WTC11 (cell line): ENCODE measurements around the gene RGS7. TPM values are rescaled to one million over a fixed set of nuclear protein-coding genes. Genes with fewer than 3 reads are reported as not detected.

Experiments
- ATAC-seq: fragments of 200-7000 bp; cut with Tn5 transposase; 2 replicates; pipeline ENCODE4 v1.10.0; 2021; ENCODE audit warnings: mild to moderate bottlenecking, moderate library complexity
- CTCF ChIA-PET: fragments of 300-600 bp; sonication (Branson Sonifier 250); formaldehyde crosslinking; loops from one replicate; lab custom pipeline; 2021; ENCODE audit warnings: antibody characterized with exemption; lab: Charles Lee
- POLR2A ChIA-PET: fragments of 350-600 bp; sonication (Branson Sonifier 250); formaldehyde crosslinking; loops from one replicate; lab custom pipeline; 2021; ENCODE audit warnings: antibody characterized with exemption; lab: Charles Lee
- DNase-seq: peaks from one replicate; pipeline ENCODE4 v3.0.0; 2021; ENCODE audit warnings: low spot score
- H3K27ac Mint-ChIP-seq: 2 replicates; pipeline ENCODE4 v1.8.0; 2021; ENCODE audit warnings: mixed read lengths
- H3K27me3 Mint-ChIP-seq: 2 replicates; pipeline ENCODE4 v1.8.0; 2021; ENCODE audit warnings: low read depth, mild to moderate bottlenecking, moderate library complexity, mixed read lengths
- H3K36me3 Mint-ChIP-seq: 2 replicates; pipeline ENCODE4 v1.8.0; 2021; ENCODE audit warnings: mixed read lengths
- H3K4me1 Mint-ChIP-seq: 2 replicates; pipeline ENCODE4 v1.8.0; 2022; ENCODE audit warnings: mixed read lengths
- H3K4me3 Mint-ChIP-seq: 2 replicates; pipeline ENCODE4 v1.8.0; 2021; ENCODE audit warnings: mild to moderate bottlenecking, moderate library complexity, mixed read lengths
- H3K9me3 Mint-ChIP-seq: 2 replicates; pipeline ENCODE4 v1.8.0; 2021; ENCODE audit warnings: mixed read lengths
- ATF1 ChIP-seq: sonication (generic); formaldehyde crosslinking; IDR thresholded peaks from 2 replicates; pipeline ENCODE4 v1.8.1; 2023; ENCODE audit warnings: mild to moderate bottlenecking, moderate library complexity, missing genetic modification reagents
- CREB1 ChIP-seq: sonication (generic); formaldehyde crosslinking; IDR thresholded peaks from 2 replicates; pipeline ENCODE4 v1.8.0; 2023; ENCODE audit warnings: mild to moderate bottlenecking, missing genetic modification reagents
- ESRRA ChIP-seq: sonication (generic); formaldehyde crosslinking; IDR thresholded peaks from 2 replicates; pipeline ENCODE4 v1.8.1; 2022; ENCODE audit warnings: mild to moderate bottlenecking, missing genetic modification reagents, borderline replicate concordance
- FOXP1 ChIP-seq: sonication (generic); formaldehyde crosslinking; IDR thresholded peaks from 2 replicates; pipeline ENCODE4 v1.8.0; 2022; ENCODE audit warnings: missing genetic modification reagents, mild to moderate bottlenecking, moderate library complexity, borderline replicate concordance
- GTF2I ChIP-seq: fragments of 250-450 bp; sonication (Bioruptor Pico); conservative IDR thresholded peaks from 2 replicates; pipeline ENCODE4 v1.4.0; 2021; ENCODE audit warnings: mild to moderate bottlenecking
- JUN ChIP-seq: sonication (generic); formaldehyde crosslinking; IDR thresholded peaks from 2 replicates; pipeline ENCODE4 v1.8.0; 2023; ENCODE audit warnings: mild to moderate bottlenecking, missing genetic modification reagents
- NFATC4 ChIP-seq: fragments of 250-450 bp; sonication (Bioruptor Pico); IDR thresholded peaks from 2 replicates; pipeline ENCODE4 v1.9.0; 2021; ENCODE audit warnings: mild to moderate bottlenecking
- NR3C1 ChIP-seq: sonication (generic); formaldehyde crosslinking; conservative IDR thresholded peaks from 2 replicates; pipeline ENCODE4 v1.8.1; 2023; ENCODE audit warnings: low read depth, mild to moderate bottlenecking, missing genetic modification reagents
- PRRX2 ChIP-seq: fragments of 250-450 bp; sonication (Bioruptor Pico); IDR thresholded peaks from 2 replicates; pipeline ENCODE4 v1.8.0; 2021; ENCODE audit warnings: mild to moderate bottlenecking
- SMAD3 ChIP-seq: sonication (generic); formaldehyde crosslinking; IDR thresholded peaks from 2 replicates; pipeline ENCODE4 v1.8.0; 2022; ENCODE audit warnings: missing genetic modification reagents, mild to moderate bottlenecking, borderline replicate concordance
- SOX15 ChIP-seq: fragments of 250-450 bp; sonication (Bioruptor Pico); IDR thresholded peaks from 2 replicates; pipeline ENCODE4 v1.9.0; 2021; ENCODE audit warnings: mild to moderate bottlenecking
- TEAD4 ChIP-seq: sonication (generic); formaldehyde crosslinking; IDR thresholded peaks from 2 replicates; pipeline ENCODE4 v1.8.0; 2022; ENCODE audit warnings: mild to moderate bottlenecking, missing genetic modification reagents
- ZBTB21 ChIP-seq: sonication (generic); formaldehyde crosslinking; IDR thresholded peaks from 2 replicates; pipeline ENCODE4 v1.8.1; 2023; ENCODE audit warnings: mild to moderate bottlenecking, missing genetic modification reagents, borderline replicate concordance
- ZNF396 ChIP-seq: fragments of 250-450 bp; sonication (Bioruptor Pico); IDR thresholded peaks from 2 replicates; pipeline ENCODE4 v1.8.0; 2021; ENCODE audit warnings: mild to moderate bottlenecking, moderate library complexity, borderline replicate concordance
- ZNF416 ChIP-seq: fragments of 250-450 bp; sonication (Bioruptor Pico); IDR thresholded peaks from 2 replicates; pipeline ENCODE4 v1.9.0; 2021; ENCODE audit warnings: mild to moderate bottlenecking, inconsistent platforms
- total RNA-seq: library from RNA; stranded (reverse); gene quantifications from 3 replicates; pipeline ENCODE4 v1.2.3, GENCODE V29; 2021
- TF ChIP-seq, protein P1 (sequence below): sonication (generic); formaldehyde crosslinking; IDR thresholded peaks from 2 replicates; pipeline ENCODE4 v1.8.1; 2022; ENCODE audit warnings: missing genetic modification reagents, borderline replicate concordance
- TF ChIP-seq, protein P2 (sequence below): sonication (generic); formaldehyde crosslinking; IDR thresholded peaks from 2 replicates; pipeline ENCODE4 v1.8.0; 2022; ENCODE audit warnings: mild to moderate bottlenecking, missing genetic modification reagents
- TF ChIP-seq, protein P3 (sequence below): sonication (generic); formaldehyde crosslinking; IDR thresholded peaks from 2 replicates; pipeline ENCODE4 v1.8.0; 2022; ENCODE audit warnings: mild to moderate bottlenecking, missing genetic modification reagents
- TF ChIP-seq, protein P4 (sequence below): fragments of 250-450 bp; sonication (Bioruptor Pico); IDR thresholded peaks from 2 replicates; pipeline ENCODE4 v2.1.2; 2022; ENCODE audit warnings: mild to moderate bottlenecking, moderate library complexity
- TF ChIP-seq, protein P5 (sequence below): fragments of 250-450 bp; sonication (Bioruptor Pico); IDR thresholded peaks from 2 replicates; pipeline ENCODE4 v1.9.0; 2021; ENCODE audit warnings: mild to moderate bottlenecking
- TF ChIP-seq, protein P6 (sequence below): fragments of 250-450 bp; sonication (Bioruptor Pico); IDR thresholded peaks from 2 replicates; pipeline ENCODE4 v1.9.0; 2021; ENCODE audit warnings: moderate library complexity, mild to moderate bottlenecking, inconsistent platforms, borderline replicate concordance
- TF ChIP-seq, protein P7 (sequence below): sonication (generic); formaldehyde crosslinking; IDR thresholded peaks from 2 replicates; pipeline ENCODE4 v1.8.1; 2023; ENCODE audit warnings: mild to moderate bottlenecking, missing genetic modification reagents, borderline replicate concordance

The RGS7 gene
- total RNA-seq, 1 experiment from 2014 or later, result 1.2 TPM

DNA sequence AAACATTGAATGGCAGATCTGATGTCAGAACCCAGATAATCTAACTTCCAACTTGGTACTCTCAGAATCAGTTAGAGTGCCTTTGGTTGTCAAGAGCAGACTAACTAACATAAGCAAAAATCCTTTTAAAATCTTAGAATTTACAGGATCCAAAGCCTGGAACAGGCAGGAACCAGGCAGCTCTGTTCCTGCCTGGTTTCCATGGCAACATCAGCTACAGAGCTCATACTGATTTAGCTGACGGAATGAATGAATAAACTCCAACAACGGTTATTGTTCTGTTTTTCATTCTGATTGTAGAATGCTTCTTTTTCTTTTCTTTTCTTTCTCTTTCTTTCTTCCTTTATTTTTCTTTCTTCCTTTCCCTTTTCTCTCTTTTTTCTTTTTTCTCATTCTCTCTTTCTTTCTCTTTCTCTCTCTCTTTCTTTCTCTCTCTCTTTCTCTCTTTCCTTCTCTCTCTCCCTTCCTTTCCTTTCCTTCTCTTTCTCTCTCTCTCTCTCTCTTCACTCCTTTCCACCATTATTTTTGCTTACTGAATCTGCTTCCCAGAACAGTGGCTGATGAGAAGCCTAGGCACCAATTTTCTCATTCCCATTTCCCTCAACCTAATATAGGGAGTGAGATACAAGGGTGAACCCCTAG lies 121.6 kb downstream of the RGS7 start:
- H3K27ac Mint-ChIP-seq, result no peak overlapping the region
- TF ChIP-seq, protein P1, sequence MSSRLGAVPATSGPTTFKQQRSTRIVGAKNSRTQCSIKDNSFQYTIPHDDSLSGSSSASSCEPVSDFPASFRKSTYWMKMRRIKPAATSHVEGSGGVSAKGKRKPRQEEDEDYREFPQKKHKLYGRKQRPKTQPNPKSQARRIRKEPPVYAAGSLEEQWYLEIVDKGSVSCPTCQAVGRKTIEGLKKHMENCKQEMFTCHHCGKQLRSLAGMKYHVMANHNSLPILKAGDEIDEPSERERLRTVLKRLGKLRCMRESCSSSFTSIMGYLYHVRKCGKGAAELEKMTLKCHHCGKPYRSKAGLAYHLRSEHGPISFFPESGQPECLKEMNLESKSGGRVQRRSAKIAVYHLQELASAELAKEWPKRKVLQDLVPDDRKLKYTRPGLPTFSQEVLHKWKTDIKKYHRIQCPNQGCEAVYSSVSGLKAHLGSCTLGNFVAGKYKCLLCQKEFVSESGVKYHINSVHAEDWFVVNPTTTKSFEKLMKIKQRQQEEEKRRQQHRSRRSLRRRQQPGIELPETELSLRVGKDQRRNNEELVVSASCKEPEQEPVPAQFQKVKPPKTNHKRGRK (CRISPR knock-in tag), result peak; percentile 61; the same call in 1 of the 2 replicates
- no peak for TF ChIP-seq GTF2I (CRISPR knock-in tag)
- POLR2A ChIA-PET, result no interaction called here
- H3K4me1 Mint-ChIP-seq, result peaks cover 8% of the 10 kb centered on the region
- H3K9me3 Mint-ChIP-seq, result no peaks in the 10 kb centered on the region
- no peak overlapping the region for H3K4me3 Mint-ChIP-seq
- peak; percentile 47; the same call in 1 of the 2 replicates for ATAC-seq
- H3K36me3 Mint-ChIP-seq, result no peaks in the 10 kb centered on the region
- no peak for DNase-seq
- H3K27me3 Mint-ChIP-seq, result no peaks in the 10 kb centered on the region
- CTCF ChIA-PET, result interaction anchor here (0.6 kb wide), 1 partner anchor 33 kb away, joined by 3 read pairs; no protein-coding TSS in a partner anchor

DNA sequence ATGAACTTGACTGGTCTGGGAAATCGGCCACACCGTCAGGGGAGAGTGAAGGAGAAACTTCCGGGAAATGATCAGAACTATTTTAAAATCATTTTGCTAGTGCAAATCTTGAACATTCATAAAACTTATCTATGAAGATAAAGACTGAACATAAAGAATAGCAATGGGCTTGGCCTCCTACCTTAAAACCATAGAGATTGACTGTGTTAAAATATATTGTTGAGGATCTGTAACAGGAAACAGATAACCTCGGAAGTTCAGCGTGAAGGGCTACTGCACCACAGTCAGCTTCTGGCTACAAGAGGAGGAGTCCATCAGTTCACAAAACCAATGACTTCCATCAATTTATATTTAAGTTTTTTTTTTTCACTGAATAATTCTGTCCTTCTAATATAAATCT lies 127.3 kb downstream of the RGS7 start:
- DNase-seq (no peak), ATAC-seq (no peak)
- no peak overlapping the region for H3K4me3 Mint-ChIP-seq
- no peaks in the 10 kb centered on the region for H3K36me3 Mint-ChIP-seq
- no peaks in the 10 kb centered on the region for H3K9me3 Mint-ChIP-seq
- no peaks in the 10 kb centered on the region for H3K27me3 Mint-ChIP-seq
- H3K27ac Mint-ChIP-seq, result no peak overlapping the region
- H3K4me1 Mint-ChIP-seq, result peaks cover 15% of the 10 kb centered on the region
- ChIA-PET POLR2A (no interaction called here), CTCF (interaction anchor here (1.6 kb wide), 1 partner anchor 342 kb away, joined by 5 read pairs; no protein-coding TSS in a partner anchor)
- TF ChIP-seq ZNF396 (CRISPR knock-in tag) (no peak), ATF1 (CRISPR knock-in tag) (no peak), ZNF416 (no peak), NR3C1 (CRISPR knock-in tag) (no peak), NFATC4 (CRISPR knock-in tag) (no peak), ESRRA (CRISPR knock-in tag) (no peak), ZBTB21 (no peak), TEAD4 (CRISPR knock-in tag) (no peak)
- TF ChIP-seq, protein P2, sequence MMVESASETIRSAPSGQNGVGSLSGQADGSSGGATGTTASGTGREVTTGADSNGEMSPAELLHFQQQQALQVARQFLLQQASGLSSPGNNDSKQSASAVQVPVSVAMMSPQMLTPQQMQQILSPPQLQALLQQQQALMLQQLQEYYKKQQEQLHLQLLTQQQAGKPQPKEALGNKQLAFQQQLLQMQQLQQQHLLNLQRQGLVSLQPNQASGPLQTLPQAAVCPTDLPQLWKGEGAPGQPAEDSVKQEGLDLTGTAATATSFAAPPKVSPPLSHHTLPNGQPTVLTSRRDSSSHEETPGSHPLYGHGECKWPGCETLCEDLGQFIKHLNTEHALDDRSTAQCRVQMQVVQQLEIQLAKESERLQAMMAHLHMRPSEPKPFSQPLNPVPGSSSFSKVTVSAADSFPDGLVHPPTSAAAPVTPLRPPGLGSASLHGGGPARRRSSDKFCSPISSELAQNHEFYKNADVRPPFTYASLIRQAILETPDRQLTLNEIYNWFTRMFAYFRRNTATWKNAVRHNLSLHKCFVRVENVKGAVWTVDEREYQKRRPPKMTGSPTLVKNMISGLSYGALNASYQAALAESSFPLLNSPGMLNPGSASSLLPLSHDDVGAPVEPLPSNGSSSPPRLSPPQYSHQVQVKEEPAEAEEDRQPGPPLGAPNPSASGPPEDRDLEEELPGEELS (CRISPR knock-in tag), result no peak
- TF ChIP-seq, protein P3, sequence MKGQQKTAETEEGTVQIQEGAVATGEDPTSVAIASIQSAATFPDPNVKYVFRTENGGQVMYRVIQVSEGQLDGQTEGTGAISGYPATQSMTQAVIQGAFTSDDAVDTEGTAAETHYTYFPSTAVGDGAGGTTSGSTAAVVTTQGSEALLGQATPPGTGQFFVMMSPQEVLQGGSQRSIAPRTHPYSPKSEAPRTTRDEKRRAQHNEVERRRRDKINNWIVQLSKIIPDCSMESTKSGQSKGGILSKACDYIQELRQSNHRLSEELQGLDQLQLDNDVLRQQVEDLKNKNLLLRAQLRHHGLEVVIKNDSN (CRISPR knock-in tag), result no peak
- TF ChIP-seq, protein P4, sequence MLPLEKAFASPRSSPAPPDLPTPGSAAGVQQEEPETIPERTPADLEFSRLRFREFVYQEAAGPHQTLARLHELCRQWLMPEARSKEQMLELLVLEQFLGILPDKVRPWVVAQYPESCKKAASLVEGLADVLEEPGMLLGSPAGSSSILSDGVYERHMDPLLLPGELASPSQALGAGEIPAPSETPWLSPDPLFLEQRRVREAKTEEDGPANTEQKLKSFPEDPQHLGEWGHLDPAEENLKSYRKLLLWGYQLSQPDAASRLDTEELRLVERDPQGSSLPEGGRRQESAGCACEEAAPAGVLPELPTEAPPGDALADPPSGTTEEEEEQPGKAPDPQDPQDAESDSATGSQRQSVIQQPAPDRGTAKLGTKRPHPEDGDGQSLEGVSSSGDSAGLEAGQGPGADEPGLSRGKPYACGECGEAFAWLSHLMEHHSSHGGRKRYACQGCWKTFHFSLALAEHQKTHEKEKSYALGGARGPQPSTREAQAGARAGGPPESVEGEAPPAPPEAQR (CRISPR knock-in tag), result no peak
- TF ChIP-seq, protein P5, sequence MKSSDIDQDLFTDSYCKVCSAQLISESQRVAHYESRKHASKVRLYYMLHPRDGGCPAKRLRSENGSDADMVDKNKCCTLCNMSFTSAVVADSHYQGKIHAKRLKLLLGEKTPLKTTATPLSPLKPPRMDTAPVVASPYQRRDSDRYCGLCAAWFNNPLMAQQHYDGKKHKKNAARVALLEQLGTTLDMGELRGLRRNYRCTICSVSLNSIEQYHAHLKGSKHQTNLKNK, result no peak

DNA sequence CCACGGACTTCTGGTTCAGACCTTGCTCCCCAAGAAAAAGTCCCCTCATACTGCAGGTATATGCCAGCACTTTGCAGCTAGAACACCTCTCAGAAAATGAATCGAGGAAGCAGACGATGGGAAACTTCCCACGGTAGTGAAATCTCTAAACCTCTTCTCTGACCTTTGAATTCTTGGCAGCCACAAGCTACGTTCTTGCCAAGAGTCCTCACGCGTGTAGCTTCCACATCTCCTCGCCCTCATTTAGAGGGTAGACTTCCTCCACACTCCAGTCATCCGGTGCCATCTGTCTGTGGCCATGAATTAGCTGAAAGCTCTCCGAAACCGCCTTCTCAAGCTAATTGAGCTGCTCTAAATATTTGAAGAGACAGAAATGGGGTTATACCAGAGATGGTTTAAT lies 127.8 kb downstream of the RGS7 start:
- H3K4me1 Mint-ChIP-seq, result peaks cover 15% of the 10 kb centered on the region
- H3K4me3 Mint-ChIP-seq, result no peak overlapping the region
- peak; percentile 38 for ATAC-seq
- TF ChIP-seq, protein P6, sequence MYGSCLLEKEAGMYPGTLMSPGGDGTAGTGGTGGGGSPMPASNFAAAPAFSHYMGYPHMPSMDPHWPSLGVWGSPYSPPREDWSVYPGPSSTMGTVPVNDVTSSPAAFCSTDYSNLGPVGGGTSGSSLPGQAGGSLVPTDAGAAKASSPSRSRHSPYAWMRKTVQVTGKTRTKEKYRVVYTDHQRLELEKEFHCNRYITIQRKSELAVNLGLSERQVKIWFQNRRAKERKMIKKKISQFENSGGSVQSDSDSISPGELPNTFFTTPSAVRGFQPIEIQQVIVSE (CRISPR knock-in tag), result no peak
- TF ChIP-seq SOX15 (CRISPR knock-in tag) (no peak), CREB1 (CRISPR knock-in tag) (no peak), FOXP1 (CRISPR knock-in tag) (no peak), PRRX2 (CRISPR knock-in tag) (no peak), ZNF416 (no peak), JUN (CRISPR knock-in tag) (no peak), SMAD3 (no peak)
- TF ChIP-seq, protein P7, sequence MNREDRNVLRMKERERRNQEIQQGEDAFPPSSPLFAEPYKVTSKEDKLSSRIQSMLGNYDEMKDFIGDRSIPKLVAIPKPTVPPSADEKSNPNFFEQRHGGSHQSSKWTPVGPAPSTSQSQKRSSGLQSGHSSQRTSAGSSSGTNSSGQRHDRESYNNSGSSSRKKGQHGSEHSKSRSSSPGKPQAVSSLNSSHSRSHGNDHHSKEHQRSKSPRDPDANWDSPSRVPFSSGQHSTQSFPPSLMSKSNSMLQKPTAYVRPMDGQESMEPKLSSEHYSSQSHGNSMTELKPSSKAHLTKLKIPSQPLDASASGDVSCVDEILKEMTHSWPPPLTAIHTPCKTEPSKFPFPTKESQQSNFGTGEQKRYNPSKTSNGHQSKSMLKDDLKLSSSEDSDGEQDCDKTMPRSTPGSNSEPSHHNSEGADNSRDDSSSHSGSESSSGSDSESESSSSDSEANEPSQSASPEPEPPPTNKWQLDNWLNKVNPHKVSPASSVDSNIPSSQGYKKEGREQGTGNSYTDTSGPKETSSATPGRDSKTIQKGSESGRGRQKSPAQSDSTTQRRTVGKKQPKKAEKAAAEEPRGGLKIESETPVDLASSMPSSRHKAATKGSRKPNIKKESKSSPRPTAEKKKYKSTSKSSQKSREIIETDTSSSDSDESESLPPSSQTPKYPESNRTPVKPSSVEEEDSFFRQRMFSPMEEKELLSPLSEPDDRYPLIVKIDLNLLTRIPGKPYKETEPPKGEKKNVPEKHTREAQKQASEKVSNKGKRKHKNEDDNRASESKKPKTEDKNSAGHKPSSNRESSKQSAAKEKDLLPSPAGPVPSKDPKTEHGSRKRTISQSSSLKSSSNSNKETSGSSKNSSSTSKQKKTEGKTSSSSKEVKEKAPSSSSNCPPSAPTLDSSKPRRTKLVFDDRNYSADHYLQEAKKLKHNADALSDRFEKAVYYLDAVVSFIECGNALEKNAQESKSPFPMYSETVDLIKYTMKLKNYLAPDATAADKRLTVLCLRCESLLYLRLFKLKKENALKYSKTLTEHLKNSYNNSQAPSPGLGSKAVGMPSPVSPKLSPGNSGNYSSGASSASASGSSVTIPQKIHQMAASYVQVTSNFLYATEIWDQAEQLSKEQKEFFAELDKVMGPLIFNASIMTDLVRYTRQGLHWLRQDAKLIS, result no peak

More for the DNA sequence above, 127.8 kb downstream of the RGS7 start:
- DNase-seq, result no peak
- Mint-ChIP-seq H3K27me3 (no peaks in the 10 kb centered on the region), H3K36me3 (no peaks in the 10 kb centered on the region), H3K27ac (no peak overlapping the region), H3K9me3 (peaks cover 5% of the 10 kb centered on the region)
- ChIA-PET CTCF (interaction anchor here (0.5 to 1.6 kb wide), 3 partner anchors 40 to 341 kb away, joined by 3 to 5 read pairs (median 3); no protein-coding TSS in a partner anchor), POLR2A (no interaction called here)
